ENCODE data around the gene TSEN54.

TSEN54 gene

GRCh38 chr17:75499313-75500022, 16.9 kb upstream of the TSEN54 start:
- Histone ChIP-seq H3K4me2 (ENCODE audit: low read depth, low read length, poor library complexity, severe bottlenecking) (no peak overlapping the region), H3K36me3 (ENCODE audit: low read length) (no peaks in the 10 kb centered on the region)

DNA sequence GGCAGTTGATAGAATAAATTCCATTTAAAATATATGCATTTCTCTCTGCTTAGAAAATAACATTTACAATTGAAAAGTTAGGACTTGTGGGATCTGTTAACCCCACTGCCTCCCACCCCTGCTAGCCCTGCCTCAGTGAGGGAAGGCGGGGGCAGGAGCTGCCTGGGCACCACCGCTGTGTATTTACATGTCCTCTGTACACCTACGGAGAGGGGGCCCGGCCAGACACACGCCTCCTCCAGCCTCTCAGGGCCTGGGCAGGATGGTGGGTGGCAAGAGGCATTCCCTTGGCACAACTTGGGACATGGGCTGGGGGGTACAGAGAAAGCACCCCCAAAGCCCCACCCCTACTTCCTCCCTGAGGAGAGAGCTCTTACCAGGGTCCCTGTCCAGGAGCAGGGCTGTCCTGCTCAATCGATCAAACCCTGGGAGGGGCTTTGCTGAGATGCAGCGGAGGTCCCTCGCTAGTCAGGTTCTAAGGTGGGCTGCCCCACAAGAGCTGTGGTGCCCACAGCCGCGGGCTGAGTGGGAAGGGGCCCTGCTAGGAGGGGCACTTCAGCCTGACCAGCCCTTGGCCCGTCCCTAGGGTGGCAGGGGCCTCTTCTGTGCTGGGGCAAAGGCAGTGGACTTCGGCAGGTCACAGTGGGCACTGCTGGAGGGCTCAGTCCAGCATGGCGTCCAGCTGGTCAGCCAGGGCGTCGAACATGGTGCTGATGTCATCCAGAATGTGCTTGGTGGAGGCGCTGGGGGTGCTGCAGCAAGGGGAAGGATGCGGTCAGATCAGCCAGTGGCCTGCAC, 15.7 kb upstream of the TSEN54 start:
- H3K36me3 ChIP-seq (ENCODE audit: low read length) = no peaks in the 10 kb centered on the region
- H3K4me3 ChIP-seq (ENCODE audit: insufficient read depth, low read length, poor library complexity, severe bottlenecking) = no peak overlapping the region

More at GRCh38 chr17:75499313-75500022, 16.9 kb upstream of the TSEN54 start:
- Histone ChIP-seq H2AFZ (ENCODE audit: low read depth, low read length, severe bottlenecking) (no peak overlapping the region), H3K79me2 (ENCODE audit: insufficient read depth, low read length) (no peaks in the 10 kb centered on the region), H3K27me3 (ENCODE audit: low read length) (no peaks in the 10 kb centered on the region), H3F3A (ENCODE audit: insufficient read depth) (no peaks in the 10 kb centered on the region), H3K9ac (ENCODE audit: low read length) (no peak overlapping the region), H4K20me1 (ENCODE audit: low read depth, low read length) (no peaks in the 10 kb centered on the region), H3K4me3 (ENCODE audit: insufficient read depth, low read length, poor library complexity, severe bottlenecking) (no peak overlapping the region), H3K27ac (ENCODE audit: low read depth, low read length) (no peak overlapping the region), H3K9me3 (ENCODE audit: insufficient read depth, low read length) (no peaks in the 10 kb centered on the region), H3K9me2 (replicated peaks; ENCODE audit: insufficient read depth, low read length) (no peaks in the 10 kb centered on the region)
- TF ChIP-seq, protein P1, sequence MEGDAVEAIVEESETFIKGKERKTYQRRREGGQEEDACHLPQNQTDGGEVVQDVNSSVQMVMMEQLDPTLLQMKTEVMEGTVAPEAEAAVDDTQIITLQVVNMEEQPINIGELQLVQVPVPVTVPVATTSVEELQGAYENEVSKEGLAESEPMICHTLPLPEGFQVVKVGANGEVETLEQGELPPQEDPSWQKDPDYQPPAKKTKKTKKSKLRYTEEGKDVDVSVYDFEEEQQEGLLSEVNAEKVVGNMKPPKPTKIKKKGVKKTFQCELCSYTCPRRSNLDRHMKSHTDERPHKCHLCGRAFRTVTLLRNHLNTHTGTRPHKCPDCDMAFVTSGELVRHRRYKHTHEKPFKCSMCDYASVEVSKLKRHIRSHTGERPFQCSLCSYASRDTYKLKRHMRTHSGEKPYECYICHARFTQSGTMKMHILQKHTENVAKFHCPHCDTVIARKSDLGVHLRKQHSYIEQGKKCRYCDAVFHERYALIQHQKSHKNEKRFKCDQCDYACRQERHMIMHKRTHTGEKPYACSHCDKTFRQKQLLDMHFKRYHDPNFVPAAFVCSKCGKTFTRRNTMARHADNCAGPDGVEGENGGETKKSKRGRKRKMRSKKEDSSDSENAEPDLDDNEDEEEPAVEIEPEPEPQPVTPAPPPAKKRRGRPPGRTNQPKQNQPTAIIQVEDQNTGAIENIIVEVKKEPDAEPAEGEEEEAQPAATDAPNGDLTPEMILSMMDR (IDR thresholded peaks at IDR 0.05; ENCODE audit: insufficient read depth, low read length, poor library complexity, severe bottlenecking) = no peak
- no peak for TF ChIP-seq EZH2phosphoT487 (conservative IDR thresholded peaks at IDR 0.05; ENCODE audit: low read length)

DNA sequence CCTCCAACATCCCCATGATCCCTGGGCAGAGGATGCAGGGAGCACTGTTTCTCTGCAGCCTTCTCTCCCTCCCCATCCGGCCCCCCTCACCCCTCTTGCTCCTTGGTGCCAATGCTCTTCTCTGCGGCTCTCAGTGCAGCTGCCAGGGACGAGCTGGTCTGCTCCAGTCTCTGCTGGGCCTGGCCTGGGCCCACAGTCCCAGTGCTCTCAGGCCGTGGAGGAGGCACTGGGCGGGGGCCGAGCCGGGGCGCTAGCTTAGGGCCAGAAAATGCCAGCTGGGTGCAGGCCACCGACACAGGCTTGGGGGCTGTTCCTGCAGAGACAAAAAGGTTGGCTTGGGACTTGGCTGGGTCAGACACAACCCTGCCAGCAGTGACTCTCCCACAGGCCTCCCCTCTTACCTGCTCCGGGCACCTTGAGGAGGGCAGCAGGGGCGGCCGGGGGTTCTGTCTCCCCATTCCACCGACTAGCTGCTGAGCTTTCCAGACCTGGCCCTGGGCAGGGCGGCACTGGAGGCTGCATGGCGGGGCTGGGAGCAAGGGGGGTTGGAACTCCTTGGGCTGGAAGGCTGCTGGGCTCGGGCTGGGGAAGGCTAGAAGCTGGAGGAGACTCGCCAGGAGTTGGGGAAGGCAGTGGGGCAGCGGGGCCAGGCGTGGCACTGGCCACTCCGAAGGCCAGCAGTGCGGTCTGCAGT, 14.8 kb upstream of the TSEN54 start:
- Histone ChIP-seq H3K79me2 (ENCODE audit: insufficient read depth, low read length) (no peaks in the 10 kb centered on the region), H3K27ac (ENCODE audit: low read depth, low read length) (no peak overlapping the region), H3K4me2 (ENCODE audit: low read depth, low read length, poor library complexity, severe bottlenecking) (no peak overlapping the region), H3K36me3 (ENCODE audit: low read length) (no peaks in the 10 kb centered on the region), H4K20me1 (ENCODE audit: low read depth, low read length) (no peaks in the 10 kb centered on the region), H3K4me3 (ENCODE audit: insufficient read depth, low read length, poor library complexity, severe bottlenecking) (no peak overlapping the region), H3K9ac (ENCODE audit: low read length) (no peak overlapping the region), H3K27me3 (ENCODE audit: low read length) (no peaks in the 10 kb centered on the region), H3K9me3 (ENCODE audit: insufficient read depth, low read length) (no peaks in the 10 kb centered on the region), H3F3A (ENCODE audit: insufficient read depth) (no peaks in the 10 kb centered on the region), H3K9me2 (replicated peaks; ENCODE audit: insufficient read depth, low read length) (no peaks in the 10 kb centered on the region), H2AFZ (ENCODE audit: low read depth, low read length, severe bottlenecking) (no peak overlapping the region)
- no peak for TF ChIP-seq EZH2phosphoT487 (conservative IDR thresholded peaks at IDR 0.05; ENCODE audit: low read length)
- TF ChIP-seq, protein P1 (IDR thresholded peaks at IDR 0.05; ENCODE audit: insufficient read depth, low read length, poor library complexity, severe bottlenecking) = no peak

More for the DNA sequence above, 15.7 kb upstream of the TSEN54 start:
- TF ChIP-seq EZH2phosphoT487 (conservative IDR thresholded peaks at IDR 0.05; ENCODE audit: low read length) = no peak
- TF ChIP-seq, protein P1 (IDR thresholded peaks at IDR 0.05; ENCODE audit: insufficient read depth, low read length, poor library complexity, severe bottlenecking) = no peak
- Histone ChIP-seq H4K20me1 (ENCODE audit: low read depth, low read length) (no peaks in the 10 kb centered on the region), H2AFZ (ENCODE audit: low read depth, low read length, severe bottlenecking) (no peak overlapping the region), H3K27ac (ENCODE audit: low read depth, low read length) (no peak overlapping the region), H3K9ac (ENCODE audit: low read length) (no peak overlapping the region), H3K4me2 (ENCODE audit: low read depth, low read length, poor library complexity, severe bottlenecking) (no peak overlapping the region), H3K9me3 (ENCODE audit: insufficient read depth, low read length) (no peaks in the 10 kb centered on the region), H3K79me2 (ENCODE audit: insufficient read depth, low read length) (no peaks in the 10 kb centered on the region), H3K27me3 (ENCODE audit: low read length) (no peaks in the 10 kb centered on the region), H3K9me2 (replicated peaks; ENCODE audit: insufficient read depth, low read length) (no peaks in the 10 kb centered on the region), H3F3A (ENCODE audit: insufficient read depth) (no peaks in the 10 kb centered on the region)
